HG03139 (cell line): ENCODE data around the gene SLC43A1.

Source experiments
- ATAC-seq: cut with Tn5 transposase; IDR thresholded peaks from one replicate; pipeline ENCODE4 v1.9.1; 2021; ENCODE audit not compliant: unreplicated experiment

The SLC43A1 gene

GRCh38 chr11:57529012-57529411 is 13.5 kb upstream of the SLC43A1 start:
- ATAC-seq: no peak

GRCh38 chr11:57527056-57527631 is 11.6 kb upstream of the SLC43A1 start:
- no peak for ATAC-seq

GRCh38 chr11:57523419-57523818 is 7.9 kb upstream of the SLC43A1 start:
- ATAC-seq: no peak

GRCh38 chr11:57521116-57521515 is 5.6 kb upstream of the SLC43A1 start:
- no peak for ATAC-seq

- ATAC-seq: no peak
Observed at GRCh38 chr11:57516061-57516443, 550 bp upstream of the SLC43A1 start.

- no peak for ATAC-seq
Observed at GRCh38 chr11:57514538-57515331, 767 bp downstream of the SLC43A1 start.

- ATAC-seq: no peak
Observed at GRCh38 chr11:57513911-57514537, 1.5 kb downstream of the SLC43A1 start.

GRCh38 chr11:57513452-57513795 is 2.1 kb downstream of the SLC43A1 start:
- no peak for ATAC-seq

- no peak for ATAC-seq
Observed at GRCh38 chr11:57512646-57513451, 2.7 kb downstream of the SLC43A1 start.

GRCh38 chr11:57511741-57512430 is 3.6 kb downstream of the SLC43A1 start:
- no peak for ATAC-seq

GRCh38 chr11:57508341-57509170 is 6.9 kb downstream of the SLC43A1 start:
- ATAC-seq: no peak

- ATAC-seq: no peak
Observed at GRCh38 chr11:57506522-57506921, 9.0 kb downstream of the SLC43A1 start.

- no peak for ATAC-seq
Observed at GRCh38 chr11:57504511-57504910, 11.0 kb downstream of the SLC43A1 start.

GRCh38 chr11:57502870-57503269 is 12.6 kb downstream of the SLC43A1 start:
- no peak for ATAC-seq

GRCh38 chr11:57502376-57502775 is 13.1 kb downstream of the SLC43A1 start:
- no peak for ATAC-seq

GRCh38 chr11:57501953-57502352 is 13.5 kb downstream of the SLC43A1 start:
- no peak for ATAC-seq

GRCh38 chr11:57500926-57501325 is 14.6 kb downstream of the SLC43A1 start:
- ATAC-seq: no peak

GRCh38 chr11:57500515-57500914 is 15.0 kb downstream of the SLC43A1 start:
- ATAC-seq: no peak

GRCh38 chr11:57499983-57500461 is 15.5 kb downstream of the SLC43A1 start:
- peak; percentile 5 for ATAC-seq

GRCh38 chr11:57499413-57499982 is 16.0 kb downstream of the SLC43A1 start:
- ATAC-seq: peak; percentile 99
